GM18909 (cell line): Measurements from ENCODE around the gene TRAF3IP3.

ENCODE experiments used
- ATAC-seq: cut with Tn5 transposase; IDR thresholded peaks from one replicate; pipeline ENCODE4 v1.9.1; 2021; ENCODE audit warnings: mild to moderate bottlenecking; ENCODE audit not compliant: unreplicated experiment, poor library complexity

Gene TRAF3IP3

GRCh38 chr1:209736490-209737117 lies 19.2 kb upstream of the TRAF3IP3 start:
- no peak for ATAC-seq

- no peak for ATAC-seq
Measured at GRCh38 chr1:209737118-209737505, 18.7 kb upstream of the TRAF3IP3 start.

GRCh38 chr1:209738270-209738669 lies 17.6 kb upstream of the TRAF3IP3 start:
- no peak for ATAC-seq

- no peak for ATAC-seq
Measured at GRCh38 chr1:209741193-209741592, 14.7 kb upstream of the TRAF3IP3 start.

- ATAC-seq, result no peak
Measured at GRCh38 chr1:209741889-209742288, 14.0 kb upstream of the TRAF3IP3 start.

GRCh38 chr1:209742409-209743144 lies 13.3 kb upstream of the TRAF3IP3 start:
- no peak for ATAC-seq

- ATAC-seq, result no peak
Measured at GRCh38 chr1:209743145-209743482, 12.7 kb upstream of the TRAF3IP3 start.

GRCh38 chr1:209746451-209747165 lies 9.2 kb upstream of the TRAF3IP3 start:
- ATAC-seq, result no peak

GRCh38 chr1:209747580-209748262 lies 8.1 kb upstream of the TRAF3IP3 start:
- ATAC-seq, result peak; percentile 84

- ATAC-seq, result no peak
Measured at GRCh38 chr1:209748620-209749019, 7.2 kb upstream of the TRAF3IP3 start.

GRCh38 chr1:209749205-209749604 lies 6.6 kb upstream of the TRAF3IP3 start:
- ATAC-seq, result no peak

- no peak for ATAC-seq
Measured at GRCh38 chr1:209749670-209750323, 6.1 kb upstream of the TRAF3IP3 start.

- peak; percentile 48 for ATAC-seq
Measured at GRCh38 chr1:209751627-209752231, 4.1 kb upstream of the TRAF3IP3 start.

GRCh38 chr1:209752890-209753289 lies 3.0 kb upstream of the TRAF3IP3 start:
- ATAC-seq, result no peak

GRCh38 chr1:209755256-209755655 lies 597 bp upstream of the TRAF3IP3 start:
- ATAC-seq, result no peak

GRCh38 chr1:209756615-209757445 lies 977 bp downstream of the TRAF3IP3 start:
- peak; percentile 41 for ATAC-seq

- ATAC-seq, result no peak
Measured at GRCh38 chr1:209758400-209758799, 2.5 kb downstream of the TRAF3IP3 start.

- no peak for ATAC-seq
Measured at GRCh38 chr1:209759829-209760359, 4.0 kb downstream of the TRAF3IP3 start.
